HG02852 (cell line): Measurements from ENCODE around the gene COX18.
A peak's percentile ranks its signal among the peaks of the same experiment; 100 is the strongest.

Source experiments
- ATAC-seq: cut with Tn5 transposase; IDR thresholded peaks from one replicate; pipeline ENCODE4 v1.9.1; 2021; ENCODE audit warnings: mild to moderate bottlenecking, moderate library complexity; ENCODE audit not compliant: unreplicated experiment

The COX18 gene

DNA sequence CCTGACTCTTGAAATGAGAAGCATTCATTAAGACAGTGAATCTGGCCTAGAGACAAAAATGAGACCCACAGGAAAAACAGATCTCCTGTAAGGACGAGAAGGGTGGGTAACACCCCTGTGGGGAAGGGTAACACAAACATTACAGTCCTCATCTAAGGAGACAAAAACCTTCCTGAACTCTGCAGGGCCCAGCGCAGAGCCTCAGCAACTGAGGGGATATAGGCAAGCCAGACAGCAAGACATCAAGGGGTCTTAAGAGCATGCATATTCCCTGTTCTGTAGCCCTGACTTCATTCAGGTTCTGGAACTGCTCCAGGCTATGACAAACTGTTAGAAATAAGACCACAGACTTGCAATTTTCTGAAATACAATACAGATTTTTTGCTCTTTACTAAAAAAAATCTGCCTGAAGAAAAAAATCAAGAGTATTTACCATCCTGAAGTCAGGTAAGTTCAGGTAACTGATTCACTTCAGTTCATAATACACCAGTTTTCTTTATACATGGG, 15.5 kb downstream of the COX18 start:
- no peak for ATAC-seq

DNA sequence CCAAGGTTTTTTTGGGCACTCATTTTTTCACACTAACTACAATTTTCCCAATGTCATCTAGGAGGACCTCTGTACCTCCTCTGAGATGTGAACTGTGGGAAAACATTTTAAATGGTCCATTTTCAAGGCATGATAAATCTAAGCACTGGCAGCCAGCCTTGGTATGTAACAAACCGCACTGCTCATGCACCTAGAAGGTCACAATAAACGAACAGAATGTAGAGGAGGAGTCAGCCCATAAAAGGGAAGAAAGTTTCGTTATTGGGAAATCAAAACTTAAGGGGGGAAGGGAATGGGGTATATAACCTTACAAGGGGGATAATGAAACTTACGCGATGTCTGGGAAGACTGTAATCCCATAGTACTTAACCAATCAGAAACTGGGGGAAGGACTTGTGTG, 16.4 kb downstream of the COX18 start:
- no peak for ATAC-seq

DNA sequence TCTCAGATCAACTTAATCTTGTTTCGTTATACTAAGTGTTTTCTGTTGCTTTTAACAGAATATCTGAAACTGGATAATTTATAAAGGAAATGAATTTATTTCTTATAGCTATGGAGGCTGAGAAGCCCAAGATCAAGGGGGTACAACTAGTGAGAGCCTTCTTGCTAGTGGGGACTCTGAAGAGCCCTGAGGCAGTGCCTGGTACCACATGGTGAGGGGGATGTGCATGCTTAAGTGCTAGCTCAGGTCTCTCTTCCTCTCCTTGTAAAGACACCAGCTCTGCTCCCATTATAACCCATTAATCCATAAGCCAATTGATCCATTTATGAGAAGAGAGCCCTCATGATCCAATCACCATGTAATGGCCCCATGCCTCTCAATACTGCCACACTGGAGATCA, 17.9 kb downstream of the COX18 start:
- ATAC-seq = no peak

DNA sequence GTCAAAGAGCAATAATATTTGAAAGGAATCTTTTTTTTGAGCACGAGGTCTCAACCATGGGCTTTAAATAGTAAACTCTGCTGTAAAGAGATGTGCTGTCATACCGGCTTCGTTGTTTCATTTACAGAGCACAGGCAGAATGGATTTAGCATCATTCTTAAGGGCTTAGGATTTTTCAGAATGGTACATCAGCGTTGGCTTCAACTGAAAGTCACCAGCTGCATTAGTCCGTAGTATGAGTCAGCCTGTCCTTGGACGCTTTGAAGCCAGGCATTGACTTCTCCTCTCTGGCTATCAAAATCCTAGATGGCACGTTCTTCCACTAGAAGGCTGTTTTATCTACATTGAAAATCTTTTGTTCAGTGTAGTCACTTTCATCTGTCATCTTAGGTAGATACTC, 23.6 kb downstream of the COX18 start:
- ATAC-seq = no peak

DNA sequence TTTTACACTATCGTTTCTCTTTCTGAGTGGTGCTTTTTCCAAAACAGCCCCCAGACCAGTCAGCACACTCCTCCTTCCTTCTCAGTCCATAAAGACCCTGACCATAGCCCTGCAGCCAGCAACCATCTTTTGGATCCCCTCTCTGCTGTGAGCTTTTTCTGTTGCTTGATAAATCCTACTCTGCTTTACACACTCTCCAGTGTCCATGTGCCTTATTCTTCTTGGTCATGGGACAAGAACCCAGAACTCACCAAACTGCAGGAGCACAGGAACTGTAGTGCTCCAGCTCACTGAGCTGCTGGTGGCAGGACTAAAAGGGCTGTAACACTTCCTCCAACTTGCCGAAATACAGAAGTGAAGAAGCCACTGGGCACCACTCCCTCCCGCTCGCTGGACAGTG, 32.5 kb downstream of the COX18 start:
- ATAC-seq = no peak

DNA sequence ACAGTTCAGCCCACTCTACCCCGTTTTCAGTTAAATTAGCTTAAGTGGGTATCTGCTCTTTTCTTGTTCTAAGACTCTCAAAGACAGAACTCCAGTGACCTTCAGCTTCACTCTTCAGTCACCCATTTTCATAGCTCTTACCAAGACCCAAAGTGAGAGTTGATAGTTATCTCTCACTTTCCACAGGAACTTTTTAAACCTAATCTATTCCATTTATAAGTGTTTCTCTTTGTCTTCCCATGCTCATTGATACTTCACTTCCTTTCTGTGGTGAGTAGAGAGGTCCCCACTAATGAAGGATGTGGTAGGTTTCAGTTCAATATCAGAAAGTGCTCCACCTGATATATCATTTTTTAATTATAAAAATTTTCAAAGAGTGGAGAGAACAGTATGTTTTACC, 33.4 kb downstream of the COX18 start:
- ATAC-seq = no peak

DNA sequence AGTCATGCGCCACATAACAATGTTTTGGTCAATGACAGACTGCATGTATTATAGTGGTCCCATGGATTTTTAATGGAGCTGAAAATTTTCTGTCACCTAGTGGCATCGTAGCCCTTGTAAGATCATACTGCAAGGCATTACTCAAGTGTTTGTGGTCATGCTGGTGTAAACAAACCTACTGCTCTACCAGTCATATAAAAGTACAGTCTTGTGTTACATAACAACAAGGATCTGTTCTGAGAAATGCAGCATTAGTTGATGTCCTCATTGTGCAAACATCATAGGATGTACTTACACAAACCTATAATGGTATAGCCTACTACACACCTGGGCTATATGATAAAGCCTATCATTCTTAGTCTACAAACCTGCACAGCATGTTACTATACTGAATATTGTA, 34.6 kb downstream of the COX18 start:
- no peak for ATAC-seq

DNA sequence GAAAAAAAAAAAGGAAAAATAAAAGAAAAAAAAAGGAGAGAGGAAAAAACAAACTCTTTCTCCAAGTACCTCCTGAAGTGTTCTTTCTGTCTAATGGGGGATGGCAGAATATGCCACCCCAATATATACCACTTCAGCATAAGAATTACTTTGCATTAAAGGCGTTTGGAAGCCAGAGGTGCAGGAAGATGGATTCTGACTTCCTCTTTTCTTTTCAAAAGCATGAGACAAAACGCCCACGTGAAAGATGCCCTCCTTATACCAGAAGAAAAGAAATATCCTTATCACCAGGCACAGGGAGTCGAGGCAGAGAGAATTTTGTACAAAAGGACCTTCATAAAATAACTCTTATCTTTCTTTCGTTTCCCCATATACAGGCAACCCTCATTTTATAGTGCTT, 40.9 kb downstream of the COX18 start:
- no peak for ATAC-seq

DNA sequence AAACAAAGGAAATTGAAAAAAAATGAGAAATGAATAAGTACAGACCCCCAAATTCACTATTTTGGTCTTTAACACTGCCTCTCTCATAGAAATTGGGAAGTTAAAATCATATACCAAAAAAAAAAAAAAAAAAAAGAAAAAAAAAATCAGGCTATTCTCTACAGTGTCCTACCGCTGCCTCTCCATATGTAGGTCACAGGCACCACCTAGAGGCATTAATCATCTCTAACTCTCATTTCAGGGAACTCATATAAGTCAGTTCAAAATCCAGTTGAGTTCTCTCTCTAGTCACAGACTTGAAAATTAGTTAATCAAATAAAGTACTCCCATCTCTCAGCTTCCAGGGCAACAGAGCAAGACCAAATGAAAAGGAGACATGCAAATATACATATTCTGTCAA, 47.9 kb downstream of the COX18 start:
- peak; percentile 79 for ATAC-seq

DNA sequence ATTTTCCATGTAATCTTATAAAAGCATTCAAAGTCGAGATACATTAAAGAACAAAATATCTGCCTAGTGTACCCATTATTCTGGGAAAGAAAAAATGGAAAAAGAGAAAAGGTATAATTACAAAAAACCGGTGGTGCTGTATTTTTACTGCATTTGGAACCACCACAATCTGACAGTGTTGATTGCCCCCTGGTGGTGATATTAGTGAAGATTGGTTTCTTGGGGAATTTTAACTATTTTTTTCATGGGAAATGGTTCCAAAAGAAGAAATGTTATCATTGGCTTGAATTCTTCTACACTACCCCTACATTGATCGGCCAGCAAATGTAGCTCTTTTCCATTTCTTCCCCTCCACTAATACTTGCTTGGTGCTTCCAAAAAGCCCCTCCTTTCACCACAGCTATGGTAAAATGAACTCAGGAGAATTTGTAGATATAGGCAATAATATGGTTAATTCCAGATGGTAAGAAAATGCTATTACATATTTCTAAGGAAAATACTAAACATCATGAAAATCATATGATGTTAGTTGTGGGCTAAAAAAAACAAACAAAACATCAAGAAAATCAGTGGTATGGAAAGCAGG, 50.0 kb downstream of the COX18 start:
- no peak for ATAC-seq

DNA sequence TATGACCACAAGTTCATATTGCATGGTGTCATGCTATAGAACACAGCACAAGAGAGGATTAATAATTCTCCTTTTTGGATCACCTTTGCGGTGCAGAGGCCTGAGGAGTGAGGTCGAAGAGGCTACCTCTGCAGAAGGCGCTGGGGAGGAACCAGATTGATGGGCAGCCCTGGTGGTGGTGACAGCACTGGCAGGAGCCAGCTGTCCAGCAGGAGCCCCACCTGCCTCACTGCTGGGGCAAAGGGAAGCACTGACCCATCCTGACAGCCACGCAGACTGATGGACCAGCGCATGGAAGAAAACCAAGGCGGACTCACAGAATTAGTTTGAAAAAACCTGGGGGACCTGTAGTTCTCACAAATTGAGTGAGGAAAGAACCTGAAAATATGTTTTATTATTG, 50.9 kb downstream of the COX18 start:
- no peak for ATAC-seq

DNA sequence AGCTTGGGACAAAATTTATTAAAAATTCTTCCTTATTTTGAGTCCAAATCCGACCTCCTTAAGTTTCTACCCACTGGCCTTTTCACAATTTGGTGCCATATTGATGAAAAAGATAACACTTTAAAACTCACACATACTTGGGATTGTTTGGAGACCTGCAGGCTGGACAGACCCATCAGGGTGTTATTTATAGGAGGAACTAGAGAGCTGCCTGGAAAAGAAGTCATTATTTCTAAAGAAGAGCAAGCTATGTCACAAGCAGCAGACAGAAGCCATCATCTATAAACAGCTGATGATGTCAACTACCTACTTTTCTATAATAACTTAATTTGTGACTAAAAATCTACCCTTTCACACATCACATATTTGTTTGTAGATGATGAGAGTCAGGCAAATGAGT, 56.2 kb downstream of the COX18 start:
- ATAC-seq = no peak

DNA sequence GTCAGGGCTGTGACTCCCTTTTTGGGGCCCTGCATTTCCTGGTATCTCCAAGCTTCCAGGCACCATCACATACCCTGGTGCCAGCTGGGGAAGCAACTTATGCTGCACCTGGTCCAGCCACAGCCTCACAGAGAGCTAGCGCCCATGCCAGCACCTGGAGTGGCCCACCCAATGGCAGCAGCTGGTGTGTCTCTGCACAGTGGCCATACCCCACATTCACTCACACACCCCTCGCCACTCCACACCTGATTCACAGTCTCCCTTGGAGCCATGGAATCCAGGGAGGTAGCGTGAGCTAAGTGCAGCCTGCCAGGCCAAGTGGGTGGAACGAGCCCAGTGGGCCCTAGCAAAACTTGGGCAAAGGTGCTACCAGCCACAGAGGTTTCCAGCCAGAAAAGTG, 56.8 kb downstream of the COX18 start:
- ATAC-seq = no peak

DNA sequence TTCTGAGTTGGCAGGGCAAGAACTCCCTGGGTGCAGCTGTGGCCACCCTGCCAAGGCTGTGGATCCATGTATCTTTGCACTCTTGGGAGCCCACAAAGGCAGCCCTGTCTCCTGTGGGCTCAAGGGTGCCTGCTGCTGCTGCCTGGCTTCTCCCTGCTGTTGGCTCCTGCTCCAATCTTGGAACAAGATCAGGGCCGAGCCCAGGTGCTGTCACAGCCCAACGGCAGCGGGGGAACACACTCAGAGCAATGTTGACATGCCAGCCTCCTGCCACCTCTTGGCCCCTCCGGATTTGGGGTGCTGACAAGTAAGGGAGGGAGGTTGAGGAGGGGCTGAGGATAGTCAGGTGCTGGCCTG, 57.9 kb downstream of the COX18 start:
- no peak for ATAC-seq

DNA sequence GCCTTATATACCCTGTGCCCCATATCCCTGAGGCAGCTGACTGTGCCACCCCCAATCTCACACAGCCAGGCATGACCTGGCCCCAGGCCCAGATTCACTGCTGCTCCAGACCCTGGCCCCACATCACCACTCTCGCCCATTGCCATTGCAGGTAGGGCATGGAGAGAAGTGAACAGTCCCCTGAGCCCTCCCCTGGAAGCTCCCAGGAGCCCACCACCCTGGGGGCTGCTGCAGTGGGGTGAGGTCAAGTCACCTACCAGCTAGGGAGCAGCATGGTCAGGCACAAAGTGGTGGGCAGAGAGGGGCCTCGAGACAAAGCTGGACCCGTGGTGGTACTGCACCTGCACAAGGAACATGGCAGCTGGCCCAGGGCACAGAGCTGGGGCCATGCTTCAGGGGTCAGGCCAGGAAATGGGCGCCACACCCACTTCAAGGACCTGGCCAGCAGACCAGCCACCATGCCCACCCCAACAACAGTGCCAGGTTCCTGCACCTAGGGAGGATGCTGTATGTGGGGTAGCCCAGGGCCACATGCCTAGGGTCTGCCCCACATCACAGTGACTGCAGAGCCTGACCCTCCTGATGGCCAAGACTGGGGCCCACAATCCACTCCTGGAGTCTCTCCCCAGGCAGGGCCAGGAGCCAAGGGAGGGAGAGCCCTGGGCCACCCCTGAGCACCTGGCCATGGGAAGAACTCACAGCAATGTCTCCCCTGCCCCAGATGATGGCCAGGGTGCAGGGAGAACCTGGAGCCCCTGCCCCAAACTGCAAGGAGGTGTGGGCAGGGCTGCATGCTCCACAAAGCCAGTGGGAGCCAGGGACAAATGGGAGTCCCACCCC, 58.5 kb downstream of the COX18 start:
- no peak for ATAC-seq

DNA sequence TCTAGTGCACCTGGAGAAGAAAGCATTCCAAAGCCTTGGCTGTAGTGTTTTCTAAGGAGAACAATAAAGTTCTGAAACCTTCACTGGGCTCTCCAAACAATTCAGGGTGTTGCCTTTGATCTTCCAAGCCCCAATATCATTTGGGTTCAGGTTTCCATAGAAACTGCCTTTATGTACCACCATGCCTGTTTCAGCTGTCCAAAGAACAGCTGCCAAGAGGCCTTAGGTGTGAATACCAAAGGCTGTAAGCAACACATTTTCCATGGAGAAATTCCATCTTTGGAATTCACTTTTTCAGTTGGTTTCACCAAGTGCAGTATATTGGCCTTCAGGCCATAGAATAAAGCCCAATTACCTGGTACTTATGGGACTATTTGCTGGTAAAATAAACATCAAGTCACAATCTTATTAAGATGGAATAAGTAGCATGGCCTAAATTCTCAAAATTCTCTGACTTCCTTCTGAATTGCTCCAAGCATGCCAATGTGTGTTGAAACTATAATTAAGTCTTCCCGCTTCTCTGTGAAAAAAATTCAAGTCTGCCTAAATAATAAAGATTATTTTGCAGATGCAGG, 61.9 kb downstream of the COX18 start:
- ATAC-seq = no peak

DNA sequence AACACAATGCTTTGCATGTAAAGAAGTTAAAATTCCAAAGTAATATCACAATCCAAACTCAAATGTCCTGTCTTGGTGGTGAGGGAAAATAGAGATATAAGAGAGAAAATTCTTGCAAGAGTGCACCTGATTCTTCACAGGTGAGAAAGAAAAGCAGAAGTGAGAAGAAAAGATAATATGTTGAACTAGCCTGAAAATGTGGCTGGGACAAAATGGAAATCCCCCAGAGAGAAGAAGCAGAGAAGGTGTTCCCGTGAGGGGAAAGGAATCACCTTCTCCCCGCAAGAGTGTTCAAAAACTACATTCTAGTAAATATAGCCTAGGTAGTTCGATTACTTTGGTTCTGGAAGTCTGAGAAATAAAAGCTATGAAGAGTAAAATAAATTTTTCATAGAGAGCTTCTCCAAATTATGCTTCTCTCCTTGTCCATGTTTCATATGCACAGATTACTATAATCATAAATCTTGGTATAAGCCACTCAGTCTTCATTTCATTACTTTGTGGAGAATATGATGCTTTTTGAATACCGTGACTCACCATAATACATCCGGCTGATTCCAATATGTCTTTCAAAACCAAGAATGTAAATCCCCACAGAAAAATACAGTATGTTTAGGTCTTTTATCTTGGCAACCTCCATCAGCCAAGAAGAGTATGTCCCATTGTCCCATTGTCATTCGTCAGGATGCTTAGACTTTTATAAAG, 63.1 kb downstream of the COX18 start:
- ATAC-seq = peak; percentile 91

DNA sequence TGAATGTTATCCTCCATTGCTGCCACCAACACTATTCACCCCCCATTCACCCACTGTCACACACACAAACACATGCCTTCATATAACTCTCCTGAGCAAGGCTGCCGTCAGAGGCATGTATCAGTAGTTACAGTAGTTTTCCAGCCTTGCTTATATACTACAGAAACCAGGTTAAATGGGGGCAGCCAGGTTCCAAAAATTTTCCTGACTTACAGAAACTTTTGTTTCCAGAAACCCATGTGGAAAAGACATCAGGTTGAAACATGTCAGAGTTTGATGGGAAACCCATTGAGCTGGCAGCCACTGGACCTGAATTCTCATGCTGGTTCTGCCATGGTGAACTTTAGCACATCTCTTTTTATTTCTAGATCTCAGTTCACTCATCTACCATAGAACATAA, 64.0 kb downstream of the COX18 start:
- no peak for ATAC-seq
